NCI-H748 (cell line): ENCODE results near the gene TRIM71.
"Not testable (repeated sequence)": the region's sequence is repeated elsewhere in the genome, so short reads cannot be mapped to it uniquely, and the experiment has no call there.

ENCODE experiments used
- DNase-seq: peaks from one replicate; lab custom pipeline; 2025; ENCODE audit not compliant: unreplicated experiment; lab: John Stamatoyannopoulos, UW

Gene TRIM71

DNA sequence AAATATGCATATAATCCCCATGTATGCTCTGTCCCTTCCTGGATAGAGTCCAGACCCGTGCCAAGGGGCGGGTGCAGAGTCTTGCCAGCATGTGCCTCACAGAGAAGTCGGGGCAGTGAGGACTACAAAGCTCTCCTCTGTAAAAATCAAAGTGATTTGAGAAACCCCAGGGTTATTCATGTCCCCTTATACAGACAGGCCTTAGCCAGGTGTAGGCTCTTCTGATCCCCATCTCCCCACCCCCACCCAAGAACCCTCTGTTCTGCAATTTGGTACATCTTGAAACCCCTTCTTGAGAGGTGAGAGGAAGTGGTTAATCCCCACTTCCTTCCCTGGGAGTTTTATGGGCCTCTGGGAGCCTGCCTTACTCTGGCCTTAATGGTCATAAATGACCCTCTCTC lies 24.7 kb downstream of the TRIM71 start:
- no peak for DNase-seq

DNA sequence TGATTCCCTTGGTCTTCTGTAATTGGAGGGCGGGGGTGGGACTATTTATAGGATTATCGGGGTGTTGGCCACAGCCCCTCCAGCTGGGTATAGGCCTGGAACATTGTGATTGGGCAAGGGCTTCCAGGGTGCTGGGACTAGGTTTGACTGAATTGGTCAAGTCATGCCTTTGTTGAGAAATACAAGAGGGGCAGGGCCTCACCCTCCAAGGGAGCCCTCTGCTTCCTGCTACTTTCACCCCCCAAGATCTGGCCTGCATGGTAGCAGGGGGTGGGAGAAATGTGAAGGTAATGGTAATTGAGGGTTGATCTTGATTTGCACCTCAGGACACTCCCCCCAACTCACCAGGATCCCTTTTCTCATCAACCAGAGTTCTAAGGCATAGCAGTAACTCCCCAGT lies 25.2 kb downstream of the TRIM71 start:
- no peak for DNase-seq

DNA sequence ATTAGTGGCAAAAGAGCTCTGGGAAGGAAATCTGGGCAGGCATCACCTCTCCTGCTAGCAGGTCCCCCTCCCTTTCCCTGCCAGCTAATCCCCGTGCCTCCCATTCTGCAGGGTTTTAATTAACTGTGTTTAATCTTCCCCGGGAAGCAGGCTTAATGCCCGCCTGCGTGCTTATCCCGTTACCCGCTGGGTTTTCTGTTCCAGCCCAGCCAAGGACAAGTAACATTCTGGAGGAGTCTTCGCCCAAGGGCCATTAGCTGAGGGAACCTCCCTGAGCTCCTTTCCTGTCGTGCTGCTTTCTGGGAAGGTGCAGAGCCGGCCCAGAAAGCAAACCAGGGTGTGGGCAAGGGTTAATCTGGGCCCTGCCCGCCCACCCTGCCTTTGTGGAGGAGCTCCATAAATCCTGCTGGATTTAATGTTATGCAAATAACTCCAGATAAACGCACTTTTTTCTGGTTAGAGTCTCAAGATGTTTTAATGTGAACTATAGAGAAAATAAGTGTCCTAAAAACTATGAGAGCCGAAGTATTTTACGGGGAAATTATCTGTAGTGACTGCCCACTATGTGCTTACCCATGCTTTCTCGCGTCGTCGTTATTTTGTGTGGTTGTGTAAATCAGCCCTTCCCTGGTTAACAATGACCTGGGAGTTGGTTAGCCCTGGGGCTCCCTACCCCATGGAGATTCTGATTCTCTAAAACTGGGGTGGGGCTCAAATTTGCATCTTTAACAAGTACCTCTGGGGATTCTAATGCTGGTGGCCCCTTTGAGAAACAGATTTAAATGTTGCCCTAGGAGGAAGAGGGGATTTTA lies 25.9 kb downstream of the TRIM71 start:
- no peak for DNase-seq

DNA sequence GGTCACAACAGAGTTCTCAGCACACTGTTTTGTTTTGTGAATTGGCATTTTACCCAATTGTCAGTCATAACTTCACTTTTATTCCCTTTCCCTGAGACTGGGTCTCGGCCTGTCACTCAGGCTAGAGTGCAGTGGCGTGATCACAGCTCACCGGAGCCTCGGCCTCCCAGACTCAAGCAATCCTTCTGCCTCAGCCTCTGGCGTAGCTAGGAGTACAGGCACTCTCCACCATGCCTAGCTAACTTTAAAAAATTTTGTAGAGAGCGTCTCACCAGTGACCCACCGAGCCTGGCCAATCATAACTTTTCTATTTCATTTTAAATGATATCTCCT lies 26.5 kb downstream of the TRIM71 start:
- DNase-seq = no peak

DNA sequence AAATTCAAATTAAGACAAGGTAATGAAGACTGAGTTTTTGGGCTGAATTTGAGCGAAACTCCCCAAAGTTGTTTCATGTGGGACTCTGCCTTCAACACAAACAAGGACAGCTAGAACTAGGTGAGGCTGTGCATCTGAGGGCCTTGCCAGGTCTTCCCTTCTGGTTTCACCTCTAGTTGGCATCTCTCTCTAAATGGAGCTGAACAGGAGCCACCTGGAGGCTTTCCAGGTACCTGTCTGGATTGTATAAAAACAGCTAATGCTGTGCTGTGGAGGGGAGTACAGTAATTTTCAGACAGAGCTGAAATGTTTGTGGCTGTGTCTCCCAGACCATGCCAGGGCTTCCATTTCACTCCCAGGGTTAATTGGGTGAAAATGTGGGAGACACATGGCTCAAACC lies 27.1 kb downstream of the TRIM71 start:
- no peak for DNase-seq

DNA sequence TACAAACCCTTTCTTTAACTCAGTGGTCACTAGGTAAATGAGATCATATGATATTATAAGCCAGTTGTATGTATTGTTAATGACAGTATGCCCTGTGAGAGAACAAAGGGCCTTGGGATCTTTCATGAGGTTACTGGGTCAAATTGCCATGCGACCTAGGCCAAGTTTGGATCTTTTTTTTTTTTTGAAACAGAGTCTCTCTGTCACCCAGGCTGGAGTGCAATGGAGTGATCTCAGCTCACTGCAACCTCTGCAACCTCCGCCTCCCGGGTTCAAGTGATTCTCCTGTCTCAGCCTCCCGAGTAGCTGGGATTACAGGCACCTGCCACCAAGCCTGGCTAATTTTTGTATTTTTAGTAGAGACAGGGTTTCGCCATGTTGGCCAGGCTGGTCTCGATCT lies 27.7 kb downstream of the TRIM71 start:
- DNase-seq = not testable (repeated sequence)

DNA sequence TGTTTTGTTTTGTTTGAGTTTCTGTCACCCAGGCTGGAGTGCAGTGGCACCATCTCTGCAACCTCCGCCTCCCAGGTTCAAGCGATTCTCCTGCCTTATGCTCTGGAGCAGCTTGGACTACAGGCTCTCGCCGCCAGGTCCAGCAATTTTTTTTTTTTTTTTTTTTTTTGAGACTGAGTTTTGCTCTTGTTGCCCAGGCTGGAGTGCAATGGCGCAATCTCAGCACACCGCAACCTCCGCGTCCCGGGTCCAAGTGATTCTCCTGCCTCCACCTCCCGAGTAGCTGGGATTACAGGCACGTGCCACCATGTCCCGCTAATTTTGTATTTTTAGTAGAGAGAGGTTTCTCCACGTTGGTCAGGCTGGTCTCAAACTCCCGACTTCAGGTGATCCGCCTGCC lies 29.2 kb downstream of the TRIM71 start:
- DNase-seq = not testable (repeated sequence)

DNA sequence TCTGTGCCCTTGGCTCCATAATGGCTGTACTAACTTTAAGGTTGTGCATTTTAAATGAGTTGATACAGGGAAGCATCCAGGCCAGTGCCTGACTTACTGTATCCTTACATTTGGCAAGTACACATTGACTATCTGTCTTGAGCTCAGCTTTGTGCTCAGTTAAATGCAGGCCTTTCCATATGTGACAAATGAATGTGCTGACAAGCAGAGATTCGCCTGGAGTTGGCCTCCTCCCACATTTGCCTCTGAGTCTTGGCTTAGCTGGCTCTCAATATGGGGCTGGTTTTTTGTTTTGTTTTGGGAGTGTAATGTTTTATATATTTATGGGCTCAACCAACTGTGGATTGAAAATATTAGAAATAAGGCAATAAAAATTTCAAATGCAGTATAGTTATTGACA lies 29.7 kb downstream of the TRIM71 start:
- DNase-seq = no peak

DNA sequence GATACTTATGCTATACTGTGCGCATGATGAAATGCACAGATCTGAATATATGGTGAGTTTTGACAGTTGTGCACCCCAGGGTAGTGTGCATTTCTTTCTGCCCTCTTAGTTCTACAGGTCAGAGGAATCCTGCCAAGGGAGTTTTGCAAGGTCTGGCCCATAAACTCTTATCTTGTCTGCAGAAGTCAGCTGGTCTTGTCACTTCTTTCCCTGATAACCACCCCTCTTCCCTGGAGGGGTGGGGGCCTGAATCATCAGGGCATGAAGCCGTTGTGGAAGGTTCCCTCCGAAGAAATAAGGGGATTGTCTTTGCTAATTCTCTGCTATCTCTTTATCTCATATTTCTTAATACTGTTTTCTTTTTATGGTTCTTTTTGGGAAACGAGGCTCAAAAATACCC lies 30.4 kb downstream of the TRIM71 start:
- no peak for DNase-seq

DNA sequence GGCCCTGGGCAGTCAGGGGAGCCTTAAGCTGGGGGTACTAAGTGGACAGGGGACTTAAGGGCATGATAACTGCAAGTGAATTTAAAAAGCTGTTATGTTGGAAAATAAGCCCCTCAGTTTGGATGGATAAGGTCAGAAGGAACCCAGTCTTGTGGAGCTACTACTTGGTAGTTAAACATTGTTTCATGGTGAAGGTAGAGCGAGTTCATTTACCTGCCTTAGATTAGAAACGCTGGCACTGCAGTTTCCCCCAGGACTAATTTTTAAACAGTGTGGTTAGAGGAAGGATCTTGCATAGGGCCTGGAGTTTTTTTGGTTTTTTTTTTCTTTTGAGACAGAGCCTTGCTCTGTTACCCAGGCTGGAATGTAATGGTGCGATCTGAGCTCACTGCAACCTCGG lies 31.2 kb downstream of the TRIM71 start:
- no peak for DNase-seq

DNA sequence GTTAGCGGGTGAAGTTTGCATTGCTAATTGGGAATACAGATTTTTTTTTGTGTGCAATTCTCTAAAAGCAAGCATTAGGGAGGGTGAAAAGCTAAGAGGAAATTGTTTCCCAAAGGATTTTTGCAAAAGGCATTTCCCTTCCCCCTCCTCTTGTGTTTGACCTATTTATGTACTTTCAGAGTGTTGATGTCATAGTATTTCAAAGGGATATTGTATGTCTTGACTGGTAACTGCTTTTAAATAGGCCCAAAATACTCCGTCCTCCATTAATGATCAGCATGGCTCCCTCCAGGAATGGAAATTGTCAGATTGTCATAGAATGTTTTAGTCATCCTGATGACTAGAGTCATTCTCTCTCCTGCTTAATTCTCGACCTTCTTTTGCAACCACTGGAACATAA lies 32.4 kb downstream of the TRIM71 start:
- no peak for DNase-seq

DNA sequence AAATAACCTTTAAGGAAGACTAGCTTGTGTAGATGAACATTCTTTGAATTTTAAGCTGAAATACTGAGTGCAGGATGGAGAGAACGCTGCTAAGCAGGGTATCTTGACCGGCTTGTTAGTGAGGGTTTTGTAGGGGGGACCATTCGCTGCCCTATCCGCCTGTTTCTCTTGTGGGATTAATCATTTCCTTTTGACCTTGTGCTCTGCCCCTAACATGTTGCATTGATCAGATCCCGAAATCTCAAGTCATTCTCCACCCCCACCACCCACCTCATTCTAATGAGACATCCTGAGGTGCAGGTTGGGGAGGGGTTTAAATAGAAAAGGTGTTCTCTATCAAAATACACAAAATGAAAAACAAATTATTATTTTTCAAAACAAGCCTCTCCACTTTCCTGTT lies 32.8 kb downstream of the TRIM71 start:
- DNase-seq = no peak

DNA sequence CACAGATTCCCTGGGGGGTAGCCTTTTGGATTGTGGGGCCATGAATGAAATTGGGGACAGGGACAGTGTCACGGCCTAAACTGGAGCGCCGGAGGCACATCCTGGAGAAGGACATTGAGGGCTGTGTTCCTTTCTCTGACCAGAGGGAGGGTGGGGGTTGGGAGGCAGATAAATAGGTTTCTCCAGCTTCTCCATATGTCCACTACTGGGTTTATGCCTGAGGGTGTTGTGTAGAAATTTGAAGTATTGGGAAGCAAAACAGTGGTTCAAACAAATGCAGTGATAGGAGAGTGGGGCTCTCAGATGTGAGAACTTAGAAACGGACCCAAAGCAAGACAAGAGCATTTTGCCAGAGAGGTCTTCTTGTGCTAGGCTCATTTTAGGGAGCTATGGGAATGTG lies 34.3 kb downstream of the TRIM71 start:
- DNase-seq = no peak

DNA sequence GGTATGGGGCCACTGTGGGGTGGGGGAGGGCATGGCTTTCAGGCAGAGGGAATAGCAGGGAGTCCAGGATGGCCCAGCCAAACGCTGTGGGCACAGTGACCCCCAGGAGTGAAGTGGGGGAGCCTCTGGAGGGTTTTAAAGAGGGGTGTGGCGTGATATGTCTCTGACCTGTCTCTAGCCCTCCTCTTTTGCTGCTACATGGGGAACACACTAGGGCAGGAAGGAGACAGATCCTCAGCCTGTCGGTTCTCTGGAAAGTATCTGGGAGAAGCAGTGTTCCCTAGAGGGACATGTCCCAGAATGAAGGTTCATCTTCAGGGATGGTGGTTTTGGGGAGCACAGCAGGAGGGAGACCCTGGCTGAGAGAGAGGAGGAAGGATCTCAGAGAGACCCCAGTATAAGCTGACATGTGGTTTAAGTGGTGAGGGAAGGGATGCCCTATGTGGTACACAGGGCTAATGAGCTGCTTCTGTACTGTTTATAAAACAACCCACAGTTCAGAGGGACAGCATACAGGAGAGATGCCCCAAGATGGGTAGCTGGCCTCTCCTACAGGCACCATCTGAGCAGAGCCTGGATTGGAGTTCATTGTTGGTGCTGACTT lies 37.7 kb downstream of the TRIM71 start:
- no peak for DNase-seq

DNA sequence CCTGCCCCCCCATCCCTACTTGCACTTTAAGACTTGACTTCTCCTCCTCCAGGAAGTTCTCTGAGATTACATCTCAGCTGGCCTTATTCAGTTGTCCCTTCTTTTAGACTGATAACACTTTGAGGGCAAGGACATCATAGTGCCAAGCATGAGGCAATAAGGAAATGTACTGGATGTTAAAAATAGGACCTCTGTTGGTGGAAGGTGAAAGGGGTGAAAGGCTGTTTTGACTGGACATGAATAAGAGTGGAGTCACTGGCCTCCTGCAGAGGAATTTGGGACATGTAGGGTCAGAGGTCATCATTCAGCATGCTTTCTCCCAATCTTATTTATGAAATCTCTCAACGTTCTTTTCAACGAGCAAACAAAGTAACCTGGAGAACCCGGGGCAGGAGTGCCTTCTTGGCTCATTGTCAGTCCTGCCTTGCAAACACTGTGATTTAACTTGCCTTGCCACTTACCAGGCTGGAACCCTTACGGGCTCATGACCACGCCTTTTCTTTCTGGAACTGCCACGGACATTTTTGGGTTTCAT lies 38.6 kb downstream of the TRIM71 start:
- no peak for DNase-seq

DNA sequence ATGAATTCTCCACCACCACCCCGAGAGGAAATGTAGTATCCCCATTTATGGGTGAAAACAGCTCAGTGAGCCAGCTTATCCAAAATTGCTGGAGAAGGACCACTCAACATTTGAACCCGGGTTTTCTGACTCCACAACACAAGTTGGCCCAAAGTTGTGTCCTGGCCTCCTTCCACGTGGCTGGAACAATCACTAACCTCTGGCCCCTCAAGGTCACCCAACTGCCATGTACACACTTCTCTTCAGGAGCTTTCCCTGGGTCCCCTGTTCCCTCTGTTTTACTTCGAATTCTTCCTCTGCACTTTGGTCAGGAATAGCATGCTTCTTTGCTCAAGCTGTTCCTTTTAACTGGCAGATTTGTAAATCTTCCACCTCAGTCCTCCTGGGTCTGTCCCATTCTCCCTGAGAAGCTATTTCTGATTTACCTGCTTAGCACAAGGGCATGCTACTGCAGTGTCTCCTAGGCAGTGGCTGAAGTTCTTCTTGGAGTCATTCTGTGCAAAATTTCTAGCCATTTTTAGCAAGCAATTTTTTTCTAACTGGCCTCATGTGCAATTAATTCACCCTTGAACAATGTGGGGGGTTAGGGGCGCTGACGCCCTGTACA lies 39.2 kb downstream of the TRIM71 start:
- DNase-seq = no peak

DNA sequence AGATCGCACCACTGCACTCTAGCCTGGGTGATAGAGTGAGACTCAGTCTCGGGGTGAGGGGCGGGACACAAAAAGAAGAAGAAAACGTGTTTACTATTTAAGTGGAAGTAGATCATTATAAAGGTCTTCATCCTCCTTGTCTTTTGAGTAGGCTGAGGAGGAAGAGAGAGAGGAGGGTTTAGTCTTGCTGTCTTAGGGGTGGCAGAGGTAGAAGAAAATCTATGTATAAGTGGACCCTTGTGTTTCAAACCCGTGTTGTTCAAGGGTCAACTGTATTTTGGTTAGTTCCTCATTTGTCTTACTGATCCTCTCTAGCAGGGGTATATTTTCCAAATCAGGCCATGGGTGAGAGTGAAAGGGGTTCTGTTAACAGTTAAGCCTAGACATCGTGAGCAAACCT lies 40.1 kb downstream of the TRIM71 start:
- no peak for DNase-seq

DNA sequence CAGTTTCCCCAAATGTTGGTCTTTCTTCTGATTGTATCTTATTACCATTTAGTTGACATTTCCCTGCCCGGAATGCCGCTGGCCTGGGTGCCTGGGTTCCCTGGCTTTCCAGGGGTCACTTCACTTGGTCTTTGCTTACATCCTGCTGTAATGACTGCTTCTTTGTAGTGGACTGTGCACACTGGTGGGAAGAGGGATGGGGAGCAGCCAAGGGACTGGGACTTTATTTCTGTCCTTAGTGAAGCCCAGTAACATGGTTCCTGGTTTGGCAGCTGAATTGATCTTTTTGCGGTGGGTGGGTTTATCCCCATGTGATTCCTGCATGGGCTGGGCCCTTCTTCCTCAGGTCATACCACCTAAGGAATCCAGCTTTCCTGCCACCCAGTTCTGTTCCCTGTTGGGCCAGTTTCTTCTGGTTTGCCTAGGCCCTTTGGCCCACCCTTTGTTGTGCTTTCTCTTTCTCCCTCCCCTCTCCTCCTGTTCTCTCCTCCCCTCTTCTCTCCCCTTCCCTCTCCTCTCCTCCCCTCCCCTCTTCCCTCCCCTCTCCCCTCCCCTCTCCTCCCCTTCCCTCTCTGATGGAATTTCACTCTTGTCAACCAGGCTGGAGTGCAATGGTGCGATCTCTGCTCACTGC lies 41.9 kb downstream of the TRIM71 start:
- no peak for DNase-seq

DNA sequence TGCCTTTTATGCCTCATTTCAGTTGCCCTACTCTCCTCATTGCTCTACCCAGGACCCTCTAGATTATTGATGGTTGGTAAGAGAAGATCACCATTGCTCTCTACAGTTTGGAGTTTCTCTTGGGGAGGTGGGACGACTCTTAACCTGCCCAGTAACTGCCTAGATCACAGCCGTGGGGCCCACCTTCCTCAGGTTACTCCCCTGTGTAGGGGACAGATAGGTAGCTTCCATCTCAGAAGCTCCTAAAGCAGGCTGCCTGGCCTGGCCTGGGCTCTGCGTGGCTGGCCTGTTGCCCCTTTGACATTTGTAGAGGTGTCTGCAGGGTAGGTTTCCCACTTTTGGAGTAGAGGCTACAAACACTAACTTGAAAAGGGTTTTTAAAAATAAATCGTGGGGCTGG lies 42.7 kb downstream of the TRIM71 start:
- no peak for DNase-seq

DNA sequence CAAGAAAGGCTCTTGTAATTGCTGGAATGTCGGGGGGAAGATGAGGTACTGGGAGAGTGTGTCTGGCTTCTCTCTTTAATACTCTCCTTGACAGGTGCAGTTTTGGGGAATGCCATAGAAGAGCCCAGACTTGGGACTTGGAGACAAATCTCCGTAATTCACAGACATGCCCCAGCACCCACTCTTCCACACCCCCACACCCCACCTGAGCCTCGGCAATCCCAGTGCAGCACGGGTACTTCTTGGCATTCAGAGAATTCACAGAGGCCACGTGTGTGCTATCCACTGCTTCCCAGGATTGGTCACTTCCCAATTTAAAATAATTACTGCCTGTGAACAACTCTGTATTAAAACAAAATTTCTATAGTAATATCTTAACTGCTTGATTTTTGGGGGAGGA lies 43.9 kb downstream of the TRIM71 start:
- no peak for DNase-seq

DNA sequence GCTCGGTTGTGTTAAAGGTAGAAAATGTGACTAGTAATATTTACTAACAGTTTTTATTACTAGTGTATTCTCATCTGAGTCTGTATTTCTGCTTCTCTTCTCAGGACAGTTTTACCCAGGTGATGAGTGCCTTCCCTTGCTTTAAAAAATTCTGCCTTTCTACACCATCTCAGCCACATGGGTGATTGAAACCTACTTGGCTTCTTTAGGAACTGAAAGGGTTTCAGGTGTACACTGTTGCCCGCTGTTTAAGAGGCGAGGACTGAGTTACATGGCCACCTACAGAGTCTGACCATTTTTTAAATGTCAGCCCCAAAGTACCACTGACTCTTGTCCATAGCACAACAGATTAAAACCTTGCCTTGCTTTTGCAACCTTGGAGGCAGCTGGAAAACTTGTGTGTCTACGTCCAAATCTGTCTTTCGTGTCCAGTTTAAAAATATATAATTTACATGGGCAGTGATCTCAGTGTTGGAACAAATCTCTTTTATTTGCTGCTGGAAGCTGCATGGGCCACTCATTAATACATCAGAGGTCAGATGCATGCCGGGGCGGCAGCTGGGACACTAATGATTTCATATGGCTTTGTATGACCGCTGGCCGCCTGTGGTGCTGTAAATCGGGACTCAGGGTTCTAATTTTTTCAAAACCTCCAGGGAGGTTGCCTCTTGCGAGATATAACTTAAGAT lies 44.6 kb downstream of the TRIM71 start:
- no peak for DNase-seq
